H1 (cell line): ENCODE data around the gene GRIK2. TPM values are rescaled to one million over a fixed set of nuclear protein-coding genes. Genes with fewer than 3 reads are reported as not detected.

Experiments
- CTCF ChIA-PET: fragments of 300-600 bp; sonication (Branson Sonifier 250); formaldehyde crosslinking; loops from one replicate; lab custom pipeline; 2021; ENCODE audit not compliant: partially characterized antibody; lab: Charles Lee
- POLR2A ChIA-PET: fragments of 300-600 bp; sonication (Branson Sonifier 250); formaldehyde crosslinking; loops from one replicate; lab custom pipeline; 2021; ENCODE audit warnings: inconsistent platforms; ENCODE audit not compliant: partially characterized antibody; lab: Charles Lee
- DNase-seq, 2 experiments: peaks; one replicate each; pipeline versions ENCODE4 v3.0.0 to v3.0.0-alpha.2; 2010 to 2022; ENCODE audit warnings: low spot score in 2 of 2, low read depth in 1 of 2, mixed read lengths in 1 of 2
- FAIRE-seq: peaks from 2 replicates; lab custom pipeline; 2011; peaks lifted over from hg19 to GRCh38; lab: Jason Lieb, UNC
- H2AFZ ChIP-seq: 2 replicates; pipeline ENCODE4 v1.8.1; 2012; ENCODE audit warnings: low read length, inconsistent platforms
- H2AK5ac ChIP-seq: 2 replicates; pipeline ENCODE4 v1.6.1; 2013; ENCODE audit warnings: low read depth, low read length
- H2BK120ac ChIP-seq: replicated peaks from 2 replicates; pipeline ENCODE3; 2013; ENCODE audit warnings: low read depth, low read length, inconsistent platforms
- H2BK12ac ChIP-seq: 2 replicates; pipeline ENCODE4 v1.6.1; 2013; ENCODE audit warnings: low read depth, low read length
- H2BK15ac ChIP-seq: 2 replicates; pipeline ENCODE4 v1.6.1; 2013; ENCODE audit warnings: low read length
- H2BK20ac ChIP-seq: 2 replicates; pipeline ENCODE4 v1.6.1; 2013; ENCODE audit warnings: low read length
- H2BK5ac ChIP-seq: 2 replicates; pipeline ENCODE4 v1.6.1; 2013; ENCODE audit warnings: low read depth, low read length
- H3K14ac ChIP-seq: 2 replicates; pipeline ENCODE4 v1.6.1; 2013; ENCODE audit warnings: inconsistent platforms; ENCODE audit not compliant: insufficient read length
- H3K18ac ChIP-seq: 2 replicates; pipeline ENCODE4 v1.6.1; 2013; ENCODE audit warnings: low read length; ENCODE audit errors: extremely low read depth
- H3K23ac ChIP-seq: 2 replicates; pipeline ENCODE4 v1.6.1; 2013; ENCODE audit warnings: inconsistent platforms; ENCODE audit not compliant: insufficient read length
- H3K23me2 ChIP-seq: 2 replicates; pipeline ENCODE4 v1.6.1; 2013; ENCODE audit warnings: low read depth, low read length
- H3K27ac ChIP-seq: 2 replicates; pipeline ENCODE4 v1.6.1; 2011; ENCODE audit warnings: low read depth, low read length, inconsistent platforms
- H3K27me3 ChIP-seq, 4 experiments: replicated peaks in 1 of 4; 1 replicate in 1 of 4; 2 replicates in 3 of 4; pipeline versions ENCODE4 v1.6.1 to v1.8.1; 2011 to 2013; ENCODE audit warnings: low read length in 3 of 4, mild to moderate bottlenecking in 3 of 4, inconsistent platforms in 2 of 4, mixed read lengths in 2 of 4, moderate library complexity in 1 of 4; ENCODE audit not compliant: control insufficient read depth in 3 of 4, insufficient read depth in 3 of 4; ENCODE audit errors: extremely low read depth in 1 of 4
- H3K36me3 ChIP-seq, 4 experiments: 2 replicates each; pipeline versions ENCODE4 v1.6.1 to v1.8.1; 2011 to 2013; ENCODE audit warnings: mild to moderate bottlenecking in 4 of 4, low read length in 3 of 4, moderate library complexity in 2 of 4, control low read depth in 1 of 4, inconsistent platforms in 1 of 4; ENCODE audit not compliant: insufficient read depth in 4 of 4, control insufficient read depth in 2 of 4
- H3K4ac ChIP-seq: replicated peaks from 2 replicates; pipeline ENCODE3; 2013; ENCODE audit warnings: low read length, low read depth, mixed read lengths, inconsistent platforms; ENCODE audit not compliant: insufficient read length
- H3K4me1 ChIP-seq, 4 experiments: replicated peaks in 1 of 4; 1 replicate in 1 of 4; 2 replicates in 3 of 4; pipeline versions ENCODE4 v1.6.1 to v1.8.1; 2011 to 2013; ENCODE audit warnings: low read length in 3 of 4, inconsistent platforms in 2 of 4, mixed read lengths in 1 of 4; ENCODE audit not compliant: insufficient read depth in 4 of 4, control insufficient read depth in 3 of 4
- H3K4me2 ChIP-seq, 2 experiments: 2 replicates each; pipeline versions ENCODE4 v1.6.1 to v1.8.1; 2011 to 2013; ENCODE audit warnings: low read depth in 2 of 2, low read length in 2 of 2, control low read depth in 1 of 2, inconsistent platforms in 1 of 2, mild to moderate bottlenecking in 1 of 2; ENCODE audit not compliant: insufficient read depth in 1 of 2
- H3K4me3 ChIP-seq, 4 experiments: fragments of 200-600, 300-600 bp in 1 of 4; sonication (generic), shearing (Covaris generic), sonication (Bioruptor Twin) in 1 of 4; 2 replicates each; pipeline versions ENCODE4 v1.5.1 to v1.8.1; 2011 to 2016; ENCODE audit warnings: low read length in 4 of 4, low read depth in 3 of 4, control low read depth in 2 of 4, inconsistent platforms in 2 of 4, mild to moderate bottlenecking in 2 of 4, mixed read lengths in 1 of 4, moderate library complexity in 1 of 4; ENCODE audit not compliant: insufficient read depth in 2 of 4; ENCODE audit errors: extremely low read depth in 1 of 4
- H3K56ac ChIP-seq: replicated peaks from 2 replicates; pipeline ENCODE3; 2013; ENCODE audit warnings: low read depth, mild to moderate bottlenecking, mixed read lengths, low read length, inconsistent platforms; ENCODE audit not compliant: insufficient read length
- H3K79me1 ChIP-seq: 2 replicates; pipeline ENCODE4 v1.6.1; 2013; ENCODE audit warnings: low read depth, low read length, control low read depth
- H3K79me2 ChIP-seq, 2 experiments: 2 replicates each; pipeline versions ENCODE4 v1.6.1 to v1.8.1; 2012 to 2013; ENCODE audit warnings: low read length in 2 of 2, mild to moderate bottlenecking in 2 of 2, inconsistent platforms in 1 of 2; ENCODE audit not compliant: insufficient read depth in 2 of 2, control insufficient read depth in 1 of 2
- H3K9ac ChIP-seq, 4 experiments: replicated peaks in 1 of 4; 1 replicate in 1 of 4; 2 replicates in 3 of 4; pipeline versions ENCODE4 v1.6.1 to v1.8.1; 2011 to 2013; ENCODE audit warnings: low read depth in 3 of 4, low read length in 3 of 4, control low read depth in 2 of 4, mild to moderate bottlenecking in 2 of 4, moderate library complexity in 2 of 4, inconsistent platforms in 1 of 4; ENCODE audit errors: extremely low read depth in 1 of 4
- H3K9me3 ChIP-seq, 2 experiments: 2 replicates each; pipeline versions ENCODE4 v1.6.1 to v1.8.1; 2012 to 2013; ENCODE audit warnings: mild to moderate bottlenecking in 2 of 2, moderate library complexity in 2 of 2, control low read depth in 1 of 2, inconsistent platforms in 1 of 2, low read depth in 1 of 2, low read length in 1 of 2, mixed read lengths in 1 of 2; ENCODE audit not compliant: insufficient read depth in 2 of 2
- H4K20me1 ChIP-seq, 2 experiments: replicated peaks in 1 of 2; 2 replicates each; pipeline versions ENCODE3 to v1.8.1; 2011 to 2013; ENCODE audit warnings: inconsistent platforms in 2 of 2, low read length in 2 of 2, mild to moderate bottlenecking in 1 of 2; ENCODE audit not compliant: insufficient read depth in 2 of 2, control insufficient read depth in 1 of 2
- H4K5ac ChIP-seq: 2 replicates; pipeline ENCODE4 v1.6.1; 2013; ENCODE audit warnings: low read length, low read depth, mixed read lengths, inconsistent platforms; ENCODE audit not compliant: insufficient read length
- H4K8ac ChIP-seq: 2 replicates; pipeline ENCODE4 v1.8.0; 2013; ENCODE audit warnings: mild to moderate bottlenecking, moderate library complexity, low read length, inconsistent platforms; ENCODE audit not compliant: insufficient read depth; ENCODE audit errors: extremely low read depth
- H4K91ac ChIP-seq: replicated peaks from 2 replicates; pipeline ENCODE3; 2013; ENCODE audit warnings: low read length, mixed read lengths, inconsistent platforms; ENCODE audit not compliant: insufficient read length
- POLR2A ChIP-seq, 2 experiments: IDR thresholded peaks; 1 replicate in 1 of 2; 2 replicates in 1 of 2; pipeline ENCODE4 v1.6.1; 2011; ENCODE audit warnings: low read depth in 2 of 2, low read length in 2 of 2, mild to moderate bottlenecking in 2 of 2; ENCODE audit errors: control extremely low read depth in 1 of 2
- SAP30 ChIP-seq: fragments of 300-600 bp; sonication (generic); IDR thresholded peaks from 2 replicates; pipeline ENCODE4 v1.7.1; 2012; ENCODE audit warnings: low read length, moderate library complexity, mild to moderate bottlenecking, inconsistent platforms; ENCODE audit not compliant: insufficient read depth, insufficient replicate concordance
- TAF7 ChIP-seq: optimal IDR thresholded peaks from 2 replicates; pipeline ENCODE3; 2011; ENCODE audit warnings: low read depth, mild to moderate bottlenecking, inconsistent platforms, low read length, moderate library complexity, borderline replicate concordance
- WGBS, 2 experiments: shearing (Covaris generic) in 1 of 2; methylation state at CpG; one replicate each; pipeline versions ENCODE4 v1.1.6 to v1.1.7; 2013 to 2015; ENCODE audit warnings: low lambda C conversion rate in 2 of 2, mixed read lengths in 2 of 2, inconsistent platforms in 1 of 2, low coverage in 1 of 2, missing lambda C conversion rate in 1 of 2; ENCODE audit not compliant: insufficient replicate concordance in 2 of 2, insufficient coverage in 1 of 2, insufficient read length in 1 of 2; ENCODE audit errors: extremely low coverage in 1 of 2, missing lambda C conversion rate in 1 of 2; 5-methylcytosine and 5-hydroxymethylcytosine counted together
- polyA plus RNA-seq, 7 experiments: library from polyadenylated mRNA; depleted of rRNA in 3 of 7; stranded (reverse) in 5 of 7; unstranded in 2 of 7; fragments of >200 nt in 5 of 7; fragments of 200-250 nt in 2 of 7; gene quantifications; 1 replicate in 5 of 7; 2 replicates in 1 of 7; 4 replicates in 1 of 7; pipeline versions ENCODE4 v1.2.1 to v1.2.3, GENCODE V29; 2011 to 2013; ENCODE audit warnings: missing spikeins in 2 of 7, mixed read lengths in 2 of 7
- total RNA-seq: library from RNA; stranded (reverse); fragmentation: NEBNext Ultra II Directional; extraction: Animal tissue kit (Norgen Biotek cat#: 25700); gene quantifications from 2 replicates; pipeline ENCODE4 v1.2.1, GENCODE V29; 2021

The GRIK2 gene
- total and polyA plus RNA-seq, 2 of the 8 experiments (the other 6 are each of a cell fraction or from before 2014, with no cell fraction given) = 1.8 to 2.2 TPM

DNA sequence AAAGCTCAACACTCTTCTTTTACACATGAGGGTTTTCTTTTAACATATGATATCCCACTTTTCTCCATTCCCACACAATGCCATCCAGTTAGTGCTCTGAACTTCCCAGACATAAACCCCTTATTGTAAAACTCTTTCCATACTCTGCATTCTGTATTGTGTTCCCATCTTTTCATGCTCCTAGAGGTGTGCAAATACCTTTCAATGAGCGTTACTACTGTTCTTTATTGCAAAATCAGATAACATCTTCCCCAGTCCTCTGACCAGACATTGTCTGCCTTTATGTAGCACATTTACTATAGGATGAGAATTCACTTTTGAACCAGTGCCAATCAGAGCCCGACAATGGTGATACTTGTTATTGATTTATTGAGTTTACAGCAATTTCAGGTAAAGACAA lies 296.2 kb downstream of the GRIK2 start:
- no peak overlapping the region for H2BK20ac ChIP-seq
- H4K20me1 ChIP-seq = no peaks in the 10 kb centered on the region
- H3K79me2 ChIP-seq = no peaks in the 10 kb centered on the region
- DNase-seq = no peak
- no peak overlapping the region for H2AK5ac ChIP-seq
- no peak overlapping the region for H2BK120ac ChIP-seq
- no peak overlapping the region for H3K18ac ChIP-seq
- TF ChIP-seq POLR2A (IDR thresholded peaks at IDR 0.05; ENCODE audit: control extremely low read depth in 1 of 2, low read depth in 2 of 2, low read length in 2 of 2) (0 out of 3 replicates have a peak, but pooled peaks of 1 of the 2 experiments have one; percentile 28), SAP30 (no peak), TAF7 (peak; percentile 91)
- TF ChIP-seq, all 59 proteins: peak for 2
- no peak overlapping the region for H2AFZ ChIP-seq
- H3K23ac ChIP-seq = no peak overlapping the region
- no peaks in the 10 kb centered on the region for H3K23me2 ChIP-seq
- no peak overlapping the region for H3K14ac ChIP-seq
- 95% methylated on average over 2 of the region's 2 CpGs; no CpG with 5 or more reads in 1 of the 2 experiments for WGBS, 2 experiments
- no peak overlapping the region for H2BK12ac ChIP-seq
- CTCF ChIA-PET = no interaction called here
- no peak overlapping the region for H4K91ac ChIP-seq
- no peaks in the 10 kb centered on the region for H3K79me1 ChIP-seq
- H4K5ac ChIP-seq = no peak overlapping the region
- H3K27ac ChIP-seq = no peak overlapping the region
- no peaks in the 10 kb centered on the region for H3K36me3 ChIP-seq
- H3K27me3 ChIP-seq = no peaks in the 10 kb centered on the region
- H4K8ac ChIP-seq = no peak overlapping the region
- no peaks in the 10 kb centered on the region for H3K9me3 ChIP-seq
- no peak overlapping the region for H3K56ac ChIP-seq
- POLR2A ChIA-PET = no interaction called here
- H3K4me2 ChIP-seq = no peak overlapping the region
- H2BK15ac ChIP-seq = no peak overlapping the region
- FAIRE-seq = no peak
- no peaks in the 10 kb centered on the region for H3K4me1 ChIP-seq
- H3K9ac ChIP-seq = no peak overlapping the region
- H2BK5ac ChIP-seq = no peak overlapping the region
- H3K4ac ChIP-seq = no peak overlapping the region
- no peak overlapping the region for H3K4me3 ChIP-seq
